Bone marrow (tissue), 2 donors: Measurements from ENCODE around the gene HDDC3.
"Not testable (repeated sequence)": the region's sequence is repeated elsewhere in the genome, so short reads cannot be mapped to it uniquely, and the experiment has no call there.

ENCODE experiments used
- DNase-seq, 2 donors: peaks; one replicate each; lab custom pipeline; 2025; lab: John Stamatoyannopoulos, UW

Gene HDDC3

GRCh38 chr15:90909976-90910375 is 22.4 kb downstream of the HDDC3 start:
- DNase-seq, result no peak

- not testable (repeated sequence) for DNase-seq
Measured at GRCh38 chr15:90909449-90909848, 22.9 kb downstream of the HDDC3 start.

- DNase-seq, result no peak
Measured at GRCh38 chr15:90907838-90908507, 24.4 kb downstream of the HDDC3 start.

- no peak for DNase-seq
Measured at GRCh38 chr15:90907051-90907660, 25.2 kb downstream of the HDDC3 start.

- no peak for DNase-seq
Measured at GRCh38 chr15:90906181-90906849, 26.0 kb downstream of the HDDC3 start.

GRCh38 chr15:90905306-90906180 is 26.8 kb downstream of the HDDC3 start:
- DNase-seq, result no peak

- DNase-seq, result no peak
Measured at GRCh38 chr15:90904746-90905145, 27.6 kb downstream of the HDDC3 start.

- DNase-seq, result no peak
Measured at GRCh38 chr15:90903733-90904536, 28.4 kb downstream of the HDDC3 start.

- DNase-seq, result peak in 1 of 2 donors; percentile 37
Measured at GRCh38 chr15:90902840-90903732, 29.3 kb downstream of the HDDC3 start, which contains the start of gene MAN2A2. Gene MAN2A2, plus strand, starts transcription at chr15:90903302. Its CDS starts 906 bp downstream, at chr15:90904208.

GRCh38 chr15:90902040-90902839 is 30.1 kb downstream of the HDDC3 start:
- DNase-seq, result peak; percentile 73 to 74

- DNase-seq, result no peak
Measured at GRCh38 chr15:90901175-90902039, 30.9 kb downstream of the HDDC3 start.

- not testable (repeated sequence) for DNase-seq
Measured at GRCh38 chr15:90897131-90897655, 35.2 kb downstream of the HDDC3 start.

- DNase-seq, result no peak
Measured at GRCh38 chr15:90895571-90896117, 36.7 kb downstream of the HDDC3 start.

GRCh38 chr15:90893175-90894090 is 38.9 kb downstream of the HDDC3 start:
- no peak for DNase-seq

GRCh38 chr15:90892498-90893174 is 39.7 kb downstream of the HDDC3 start:
- no peak for DNase-seq

- DNase-seq, result no peak
Measured at GRCh38 chr15:90892023-90892422, 40.3 kb downstream of the HDDC3 start.
